Endodermal cell (in vitro differentiated cells): ENCODE results near the gene ARHGAP42. TPM values are rescaled to one million over a fixed set of nuclear protein-coding genes. Genes with fewer than 3 reads are reported as not detected.

Experiments used
- DNase-seq: peaks from one replicate; pipeline ENCODE4 v3.0.0-alpha.2; 2017
- H3K27ac ChIP-seq: 2 replicates; pipeline ENCODE4 v1.5.1; 2013; ENCODE audit warnings: mild to moderate bottlenecking, low read depth, low read length, moderate library complexity
- H3K27me3 ChIP-seq: 2 replicates; pipeline ENCODE4 v1.6.1; 2013; ENCODE audit warnings: mild to moderate bottlenecking, low read length, moderate library complexity; ENCODE audit not compliant: insufficient read depth, control insufficient read depth, poor library complexity, severe bottlenecking
- H3K36me3 ChIP-seq: 2 replicates; pipeline ENCODE4 v1.7.0; 2013; ENCODE audit warnings: mild to moderate bottlenecking, low read length, moderate library complexity; ENCODE audit not compliant: control insufficient read depth, insufficient read depth
- H3K4me1 ChIP-seq: one replicate; pipeline ENCODE4 v1.7.0; 2013; ENCODE audit warnings: low read length; ENCODE audit not compliant: control insufficient read depth, insufficient read depth
- H3K4me3 ChIP-seq: 2 replicates; pipeline ENCODE4 v1.5.1; 2013; ENCODE audit warnings: mild to moderate bottlenecking, low read length, moderate library complexity
- H3K9ac ChIP-seq: 2 replicates; pipeline ENCODE4 v1.6.1; 2013; ENCODE audit warnings: mild to moderate bottlenecking, low read length, moderate library complexity; ENCODE audit not compliant: poor library complexity, severe bottlenecking; ENCODE audit errors: extremely low read depth
- H3K9me3 ChIP-seq: 2 replicates; pipeline ENCODE4 v1.6.1; 2013; ENCODE audit warnings: mild to moderate bottlenecking, low read length, moderate library complexity; ENCODE audit not compliant: control insufficient read depth
- H3K27ac Mint-ChIP-seq: 2 replicates; pipeline ENCODE4 v1.8.0; 2020; ENCODE audit warnings: mixed read lengths
- H3K27me3 Mint-ChIP-seq: 2 replicates; pipeline ENCODE4 v1.8.0; 2021; ENCODE audit warnings: mild to moderate bottlenecking, mixed read lengths; ENCODE audit not compliant: insufficient read depth
- H3K36me3 Mint-ChIP-seq: 2 replicates; pipeline ENCODE4 v1.8.0; 2020; ENCODE audit warnings: low read depth, mixed read lengths
- H3K4me1 Mint-ChIP-seq: 2 replicates; pipeline ENCODE4 v1.8.0; 2020; ENCODE audit warnings: mixed read lengths
- H3K4me3 Mint-ChIP-seq: 2 replicates; pipeline ENCODE4 v1.8.0; 2020; ENCODE audit warnings: mild to moderate bottlenecking, moderate library complexity, mixed read lengths
- H3K9me3 Mint-ChIP-seq: 2 replicates; pipeline ENCODE4 v1.8.0; 2020; ENCODE audit warnings: mild to moderate bottlenecking, mixed read lengths
- WGBS, 2 experiments: methylation state at CpG; one replicate each; pipeline versions ENCODE4 v1.1.5 to v1.1.7; 2013; ENCODE audit warnings: missing lambda C conversion rate in 2 of 2, mixed read lengths in 1 of 2; ENCODE audit not compliant: insufficient coverage in 1 of 2, insufficient read length in 1 of 2; 5-methylcytosine and 5-hydroxymethylcytosine counted together
- total RNA-seq, 2 donors: library from RNA; stranded (reverse); fragmentation: NEBNext Ultra II Directional in 1 of 2; extraction: Animal tissue kit (Norgen Biotek cat#: 25700) in 1 of 2; gene quantifications; 2 replicates in 1 of 2; 3 replicates in 1 of 2; pipeline ENCODE4 v1.2.1, GENCODE V29; 2021
- TF ChIP-seq, protein P1 (sequence below): fragments of 200-600 bp; sonication (generic); conservative IDR thresholded peaks from 2 replicates; pipeline ENCODE4 v1.5.0; 2021; ENCODE audit warnings: antibody characterized with exemption, mild to moderate bottlenecking

ARHGAP42 gene
- total RNA-seq, 2 donors from 2014 or later = 164 to 176 TPM

DNA sequence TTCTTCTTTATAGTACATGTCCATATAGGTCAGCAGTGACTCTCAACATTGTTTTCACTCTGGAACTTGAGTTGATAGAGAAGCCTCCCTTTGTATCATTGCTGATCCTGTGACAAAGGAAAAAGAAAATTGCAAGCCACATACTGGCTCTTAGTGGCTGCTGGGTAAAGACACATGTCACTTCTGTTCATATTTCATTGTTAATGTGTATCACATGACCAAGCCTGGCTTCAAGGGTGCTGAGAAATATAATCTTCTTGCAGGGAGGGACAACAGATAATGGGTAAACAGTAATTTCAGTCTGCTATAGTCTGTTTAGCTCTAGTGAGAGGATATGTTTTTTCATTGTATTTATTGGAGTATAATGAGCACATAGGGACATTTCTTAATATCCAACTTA is 269.3 kb downstream of the ARHGAP42 start:
- H3K36me3 Mint-ChIP-seq = peaks cover 67% of the 10 kb centered on the region
- no peak overlapping the region for H3K4me3 Mint-ChIP-seq
- Histone ChIP-seq H3K9ac (no peak overlapping the region), H3K27ac (no peak overlapping the region), H3K9me3 (no peaks in the 10 kb centered on the region), H3K27me3 (no peaks in the 10 kb centered on the region), H3K4me1 (no peaks in the 10 kb centered on the region), H3K4me3 (no peak overlapping the region), H3K36me3 (peaks cover 82% of the 10 kb centered on the region)
- no peak for DNase-seq
- H3K27ac Mint-ChIP-seq = peak overlapping the region; percentile 26
- H3K27me3 Mint-ChIP-seq = no peaks in the 10 kb centered on the region
- TF ChIP-seq, protein P1, sequence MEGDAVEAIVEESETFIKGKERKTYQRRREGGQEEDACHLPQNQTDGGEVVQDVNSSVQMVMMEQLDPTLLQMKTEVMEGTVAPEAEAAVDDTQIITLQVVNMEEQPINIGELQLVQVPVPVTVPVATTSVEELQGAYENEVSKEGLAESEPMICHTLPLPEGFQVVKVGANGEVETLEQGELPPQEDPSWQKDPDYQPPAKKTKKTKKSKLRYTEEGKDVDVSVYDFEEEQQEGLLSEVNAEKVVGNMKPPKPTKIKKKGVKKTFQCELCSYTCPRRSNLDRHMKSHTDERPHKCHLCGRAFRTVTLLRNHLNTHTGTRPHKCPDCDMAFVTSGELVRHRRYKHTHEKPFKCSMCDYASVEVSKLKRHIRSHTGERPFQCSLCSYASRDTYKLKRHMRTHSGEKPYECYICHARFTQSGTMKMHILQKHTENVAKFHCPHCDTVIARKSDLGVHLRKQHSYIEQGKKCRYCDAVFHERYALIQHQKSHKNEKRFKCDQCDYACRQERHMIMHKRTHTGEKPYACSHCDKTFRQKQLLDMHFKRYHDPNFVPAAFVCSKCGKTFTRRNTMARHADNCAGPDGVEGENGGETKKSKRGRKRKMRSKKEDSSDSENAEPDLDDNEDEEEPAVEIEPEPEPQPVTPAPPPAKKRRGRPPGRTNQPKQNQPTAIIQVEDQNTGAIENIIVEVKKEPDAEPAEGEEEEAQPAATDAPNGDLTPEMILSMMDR = no peak
- peaks cover 13% of the 10 kb centered on the region for H3K4me1 Mint-ChIP-seq
- H3K9me3 Mint-ChIP-seq = no peaks in the 10 kb centered on the region

DNA sequence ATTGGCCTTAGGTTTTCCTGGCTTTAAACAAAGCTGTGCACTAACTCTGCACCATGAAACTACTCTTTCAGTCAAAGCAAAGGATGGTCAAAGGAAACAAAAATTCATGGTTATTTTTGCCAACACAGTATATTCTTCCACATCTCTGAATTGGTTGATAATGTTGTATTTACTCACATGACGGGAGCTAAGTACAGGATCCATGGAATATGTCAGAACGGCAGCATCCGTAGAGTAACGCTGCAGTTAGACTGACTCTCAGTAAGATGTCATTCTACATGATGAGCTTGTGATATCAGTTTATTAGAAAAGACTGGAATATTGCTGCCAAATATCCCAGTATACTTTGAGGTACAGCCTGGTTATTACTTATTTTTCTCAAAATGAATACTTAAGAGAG is 270.4 kb downstream of the ARHGAP42 start:
- H3K27ac ChIP-seq = no peak overlapping the region
- Mint-ChIP-seq H3K9me3 (no peaks in the 10 kb centered on the region), H3K27me3 (no peaks in the 10 kb centered on the region), H3K27ac (no peak overlapping the region), H3K4me1 (peaks cover 13% of the 10 kb centered on the region), H3K36me3 (peaks cover 72% of the 10 kb centered on the region), H3K4me3 (no peak overlapping the region)
- TF ChIP-seq, protein P1 = no peak
- no peak for DNase-seq
- no peaks in the 10 kb centered on the region for H3K9me3 ChIP-seq
- H3K4me3 ChIP-seq = no peak overlapping the region
- H3K4me1 ChIP-seq = no peaks in the 10 kb centered on the region
- H3K36me3 ChIP-seq = peaks cover 82% of the 10 kb centered on the region
- WGBS, 2 experiments = 67 to 72% methylated on average over 3 to 4 of the region's 4 CpGs
- H3K9ac ChIP-seq = no peak overlapping the region
- no peaks in the 10 kb centered on the region for H3K27me3 ChIP-seq

GRCh38 chr11:100961633-100962032 is 274.5 kb downstream of the ARHGAP42 start:
- Mint-ChIP-seq H3K36me3 (peaks cover 76% of the 10 kb centered on the region), H3K4me3 (no peak overlapping the region), H3K4me1 (peaks cover 3% of the 10 kb centered on the region), H3K27ac (no peak overlapping the region), H3K27me3 (no peaks in the 10 kb centered on the region), H3K9me3 (no peaks in the 10 kb centered on the region)
- TF ChIP-seq, protein P1 = no peak
- H3K9ac ChIP-seq = no peak overlapping the region
- H3K36me3 ChIP-seq = peaks cover 85% of the 10 kb centered on the region
- no peaks in the 10 kb centered on the region for H3K4me1 ChIP-seq
- H3K27me3 ChIP-seq = no peaks in the 10 kb centered on the region
- DNase-seq = no peak
- H3K4me3 ChIP-seq = no peak overlapping the region
- H3K9me3 ChIP-seq = no peaks in the 10 kb centered on the region
- H3K27ac ChIP-seq = no peak overlapping the region
- WGBS, 2 experiments = 89% methylated on average over 2 of the region's 2 CpGs; no CpG with 5 or more reads in 1 of the 2 experiments
